CD14-positive monocyte (primary cell): ENCODE results near the gene KCNN4. TPM values are rescaled to one million over a fixed set of nuclear protein-coding genes. Genes with fewer than 3 reads are reported as not detected.

ENCODE experiments used
- DNase-seq, 3 donors: peaks; one replicate each; pipeline ENCODE4 v3.0.0-alpha.2; 2011 to 2022
- H2AFZ ChIP-seq: 2 replicates; pipeline ENCODE4 v1.6.0; 2012; ENCODE audit warnings: mild to moderate bottlenecking, low read depth, low read length, inconsistent platforms; ENCODE audit not compliant: insufficient read depth, poor library complexity, severe bottlenecking
- H3K27ac ChIP-seq, 2 donors: 1 replicate in 1 of 2; 2 replicates in 1 of 2; pipeline ENCODE4 v1.5.1; 2012 to 2013; ENCODE audit warnings: low read length in 2 of 2, control low read depth in 1 of 2, inconsistent platforms in 1 of 2, low read depth in 1 of 2, mild to moderate bottlenecking in 1 of 2
- H3K27me3 ChIP-seq, 2 donors: one replicate each; pipeline versions ENCODE4 v1.6.0 to v1.6.1; 2011 to 2013; ENCODE audit warnings: low read length in 2 of 2; ENCODE audit not compliant: control insufficient read depth in 2 of 2, insufficient read depth in 2 of 2
- H3K36me3 ChIP-seq, 2 donors: replicated peaks in 1 of 2; 1 replicate in 1 of 2; 2 replicates in 1 of 2; pipeline versions ENCODE4 v1.5.1 to v1.6.1; 2012 to 2013; ENCODE audit warnings: low read length in 2 of 2, control low read depth in 1 of 2, inconsistent platforms in 1 of 2, mild to moderate bottlenecking in 1 of 2; ENCODE audit not compliant: insufficient read depth in 2 of 2, control insufficient read depth in 1 of 2
- H3K4me1 ChIP-seq, 2 donors: 1 replicate in 1 of 2; 2 replicates in 1 of 2; pipeline versions ENCODE4 v1.5.1 to v1.6.1; 2012 to 2013; ENCODE audit warnings: low read length in 2 of 2, control low read depth in 1 of 2, inconsistent platforms in 1 of 2, mild to moderate bottlenecking in 1 of 2, moderate library complexity in 1 of 2; ENCODE audit not compliant: insufficient read depth in 2 of 2, control insufficient read depth in 1 of 2
- H3K4me2 ChIP-seq: replicated peaks from 2 replicates; pipeline ENCODE3; 2012; ENCODE audit warnings: low read length, moderate library complexity, mild to moderate bottlenecking; ENCODE audit not compliant: poor library complexity, severe bottlenecking; ENCODE audit errors: extremely low read depth
- H3K4me3 ChIP-seq, 3 experiments: fragments of 200-600 bp in 1 of 3; sonication (generic) in 1 of 3; replicated peaks in 1 of 3; 1 replicate in 2 of 3; 2 replicates in 1 of 3; pipeline ENCODE4 v1.5.1; 2011 to 2013; ENCODE audit warnings: low read length in 3 of 3, mild to moderate bottlenecking in 3 of 3, control low read depth in 2 of 3, low read depth in 2 of 3, inconsistent platforms in 1 of 3, moderate library complexity in 1 of 3
- H3K79me2 ChIP-seq: 2 replicates; pipeline ENCODE4 v1.6.0; 2012; ENCODE audit warnings: mild to moderate bottlenecking, control low read depth, inconsistent platforms, low read length, moderate library complexity; ENCODE audit not compliant: insufficient read depth
- H3K9ac ChIP-seq: 2 replicates; pipeline ENCODE4 v1.6.0; 2017; ENCODE audit warnings: low read length, mild to moderate bottlenecking; ENCODE audit not compliant: insufficient read depth, poor library complexity, severe bottlenecking
- H3K9me3 ChIP-seq, 2 donors: replicated peaks in 1 of 2; 1 replicate in 1 of 2; 2 replicates in 1 of 2; pipeline versions ENCODE4 v1.5.1 to v1.6.1; 2012 to 2013; ENCODE audit warnings: low read length in 2 of 2, control low read depth in 1 of 2; ENCODE audit not compliant: control insufficient read depth in 1 of 2, insufficient read depth in 1 of 2
- H4K20me1 ChIP-seq: 2 replicates; pipeline ENCODE4 v1.6.0; 2012; ENCODE audit warnings: mild to moderate bottlenecking, low read length, control low read depth, moderate library complexity; ENCODE audit not compliant: insufficient read depth
- H3K27ac Mint-ChIP-seq, 7 donors: one replicate each; pipeline ENCODE4 v1.8.0; 2020; ENCODE audit warnings: mild to moderate bottlenecking in 7 of 7, mixed read lengths in 7 of 7, moderate library complexity in 6 of 7, inconsistent platforms in 2 of 7
- H3K27me3 Mint-ChIP-seq, 3 donors: one replicate each; pipeline ENCODE4 v1.8.0; 2021 to 2022; ENCODE audit warnings: low read depth in 3 of 3, mild to moderate bottlenecking in 3 of 3, mixed read lengths in 3 of 3, moderate library complexity in 3 of 3, inconsistent platforms in 1 of 3
- H3K36me3 Mint-ChIP-seq, 2 donors: one replicate each; pipeline ENCODE4 v1.8.0; 2020; ENCODE audit warnings: mixed read lengths in 2 of 2, inconsistent platforms in 1 of 2, mild to moderate bottlenecking in 1 of 2
- H3K4me1 Mint-ChIP-seq: one replicate; pipeline ENCODE4 v1.8.0; 2020; ENCODE audit warnings: mild to moderate bottlenecking, mixed read lengths
- H3K4me3 Mint-ChIP-seq, 2 donors: one replicate each; pipeline ENCODE4 v1.8.0; 2020; ENCODE audit warnings: mild to moderate bottlenecking in 2 of 2, mixed read lengths in 2 of 2, moderate library complexity in 1 of 2
- H3K9me3 Mint-ChIP-seq, 7 donors: one replicate each; pipeline ENCODE4 v1.8.0; 2020 to 2022; ENCODE audit warnings: mixed read lengths in 7 of 7, mild to moderate bottlenecking in 6 of 7, moderate library complexity in 6 of 7, inconsistent platforms in 2 of 7
- WGBS: methylation state at CpG from one replicate; pipeline ENCODE4 v1.1.5; 2013; ENCODE audit warnings: missing lambda C conversion rate; ENCODE audit not compliant: insufficient coverage; 5-methylcytosine and 5-hydroxymethylcytosine counted together
- intact Hi-C, 2 donors: fragments of 100-400 bp; cut with micrococcal nuclease; formaldehyde crosslinking; loops; one replicate each; pipeline versions ENCODE4 v1.15.0 to v1.15.1; 2023
- polyA plus RNA-seq, 3 donors: library from polyadenylated mRNA; depleted of rRNA in 1 of 3; unstranded in 2 of 3; stranded (reverse) in 1 of 3; fragments of 300-500 nt in 2 of 3; fragments of >200 nt in 1 of 3; fragmentation: Illumina TruSeq in 2 of 3; gene quantifications; 1 replicate in 2 of 3; 2 replicates in 1 of 3; pipeline ENCODE4 v1.2.3, GENCODE V29; 2012 to 2021
- TF ChIP-seq, protein P1 (sequence below): fragments of 200-600 bp; IDR thresholded peaks from one replicate; pipeline ENCODE4 v1.8.0; 2022; ENCODE audit warnings: antibody characterized with exemption, mild to moderate bottlenecking

Gene KCNN4
- polyA plus RNA-seq, 3 donors, result 12.9 to 70.4 (median 17.1) TPM

GRCh38 chr19:43754253-43754502 lies 26.6 kb downstream of the KCNN4 start:
- TF ChIP-seq, protein P1, sequence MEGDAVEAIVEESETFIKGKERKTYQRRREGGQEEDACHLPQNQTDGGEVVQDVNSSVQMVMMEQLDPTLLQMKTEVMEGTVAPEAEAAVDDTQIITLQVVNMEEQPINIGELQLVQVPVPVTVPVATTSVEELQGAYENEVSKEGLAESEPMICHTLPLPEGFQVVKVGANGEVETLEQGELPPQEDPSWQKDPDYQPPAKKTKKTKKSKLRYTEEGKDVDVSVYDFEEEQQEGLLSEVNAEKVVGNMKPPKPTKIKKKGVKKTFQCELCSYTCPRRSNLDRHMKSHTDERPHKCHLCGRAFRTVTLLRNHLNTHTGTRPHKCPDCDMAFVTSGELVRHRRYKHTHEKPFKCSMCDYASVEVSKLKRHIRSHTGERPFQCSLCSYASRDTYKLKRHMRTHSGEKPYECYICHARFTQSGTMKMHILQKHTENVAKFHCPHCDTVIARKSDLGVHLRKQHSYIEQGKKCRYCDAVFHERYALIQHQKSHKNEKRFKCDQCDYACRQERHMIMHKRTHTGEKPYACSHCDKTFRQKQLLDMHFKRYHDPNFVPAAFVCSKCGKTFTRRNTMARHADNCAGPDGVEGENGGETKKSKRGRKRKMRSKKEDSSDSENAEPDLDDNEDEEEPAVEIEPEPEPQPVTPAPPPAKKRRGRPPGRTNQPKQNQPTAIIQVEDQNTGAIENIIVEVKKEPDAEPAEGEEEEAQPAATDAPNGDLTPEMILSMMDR, result no peak
- H3K27me3 ChIP-seq, result no peaks in the 10 kb centered on the region
- H3K4me2 ChIP-seq, result peak overlapping the region; percentile 99
- Mint-ChIP-seq H3K27ac (peak overlapping the region; percentile 96 to 99 (median 98)), H3K27me3 (no peaks in the 10 kb centered on the region), H3K4me1 (peaks cover 61% of the 10 kb centered on the region), H3K4me3 (peak overlapping the region; percentile 93 to 94), H3K36me3 (peaks cover 26 to 33% of the 10 kb centered on the region in 2 donors), H3K9me3 (peaks cover 0 to 2% (median 0%) of the 10 kb centered on the region in 7 donors)
- H3K27ac ChIP-seq, result peak overlapping the region; percentile 96
- under 1% methylated on average over 10 of the region's 11 CpGs for WGBS
- H3K4me1 ChIP-seq, result peaks cover 48 to 55% of the 10 kb centered on the region in 2 donors
- intact Hi-C loops, result no loop called here
- no peak for DNase-seq
- H3K9ac ChIP-seq, result peak overlapping the region; percentile 89
- H3K36me3 ChIP-seq, result peaks cover 24 to 31% of the 10 kb centered on the region in 2 donors
- peaks cover 21% of the 10 kb centered on the region for H4K20me1 ChIP-seq
- peak overlapping the region; percentile 55 to 89 (median 83) for H3K4me3 ChIP-seq
- peaks cover 67% of the 10 kb centered on the region for H3K79me2 ChIP-seq
- H3K9me3 ChIP-seq, result no peaks in the 10 kb centered on the region
- peak overlapping the region; percentile 82 for H2AFZ ChIP-seq

DNA sequence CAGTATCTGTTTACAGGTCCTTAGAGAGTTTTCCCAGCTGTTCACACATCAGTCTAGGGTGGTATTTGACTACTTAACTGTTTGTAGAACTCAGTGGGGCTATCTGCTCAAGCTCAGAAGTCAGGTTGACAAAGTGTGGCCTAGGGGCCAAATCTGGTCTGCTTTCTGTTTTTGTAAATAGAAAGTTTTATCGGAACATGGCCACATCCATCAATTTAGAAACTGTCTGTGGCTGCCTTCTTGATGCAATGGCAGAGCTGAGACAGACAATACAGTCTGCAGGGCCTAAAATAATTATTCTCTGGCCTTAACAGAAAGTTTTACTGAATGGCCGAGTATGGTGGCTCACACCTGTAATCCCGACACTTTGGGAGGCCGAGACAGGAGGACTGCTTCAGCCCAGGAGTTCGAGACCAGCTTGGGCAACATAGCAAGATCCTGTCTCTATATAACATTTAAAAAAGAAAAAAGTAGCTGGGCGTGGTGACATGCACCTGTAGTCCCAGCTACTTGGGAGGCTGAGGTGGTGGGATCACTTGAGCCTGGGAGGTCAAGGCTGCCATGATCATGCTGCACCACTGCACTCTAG lies 28.4 kb downstream of the KCNN4 start:
- H2AFZ ChIP-seq, result no peak overlapping the region
- peak overlapping the region in 4 of 7 donors; percentile 26 to 99 (median 92) for H3K27ac Mint-ChIP-seq
- 89% methylated on average over 2 of the region's 6 CpGs for WGBS
- H3K27me3 Mint-ChIP-seq, result peaks cover 0 to 2% (median 0%) of the 10 kb centered on the region in 3 donors
- peaks cover 0 to 2% (median 0%) of the 10 kb centered on the region in 7 donors for H3K9me3 Mint-ChIP-seq
- no peak overlapping the region for H3K9ac ChIP-seq
- no peak overlapping the region for H3K4me3 Mint-ChIP-seq
- H4K20me1 ChIP-seq, result peaks cover 24% of the 10 kb centered on the region
- TF ChIP-seq, protein P1, result no peak
- no peaks in the 10 kb centered on the region for H3K27me3 ChIP-seq
- H3K27ac ChIP-seq, result peak overlapping the region in 1 of 2 donors; percentile 45
- H3K9me3 ChIP-seq, result no peaks in the 10 kb centered on the region
- intact Hi-C loops, result no loop called here
- DNase-seq, result no peak
- H3K4me1 Mint-ChIP-seq, result peaks cover 49% of the 10 kb centered on the region
- H3K4me2 ChIP-seq, result no peak overlapping the region
- H3K36me3 Mint-ChIP-seq, result peaks cover 42 to 50% of the 10 kb centered on the region in 2 donors
- H3K36me3 ChIP-seq, result peaks cover 42 to 49% of the 10 kb centered on the region in 2 donors
- peaks cover 73% of the 10 kb centered on the region for H3K79me2 ChIP-seq
- peaks cover 38 to 43% of the 10 kb centered on the region in 2 donors for H3K4me1 ChIP-seq
- no peak overlapping the region for H3K4me3 ChIP-seq
